Prostate gland (tissue), 2 donors: ENCODE results near the gene EXOSC2. TPM values are rescaled to one million over a fixed set of nuclear protein-coding genes. Genes with fewer than 3 reads are reported as not detected.

Source experiments
- DNase-seq: peaks from one replicate; pipeline ENCODE4 v3.0.0-alpha.2; 2019; ENCODE audit warnings: low spot score
- H3K27ac ChIP-seq, 2 donors: fragments of 200-600 bp; sonication (generic); 2 replicates each; pipeline ENCODE4 v1.5.1; 2017 to 2019
- H3K27me3 ChIP-seq: fragments of 200-600 bp; sonication (generic); replicated peaks from 2 replicates; pipeline ENCODE4 v1.5.1; 2019; ENCODE audit not compliant: insufficient read depth
- H3K36me3 ChIP-seq, 2 donors: fragments of 200-600 bp; sonication (generic); 1 replicate in 1 of 2; 2 replicates in 1 of 2; pipeline versions ENCODE4 v1.5.1 to v1.8.1; 2017 to 2019
- H3K4me1 ChIP-seq: fragments of 200-600 bp; sonication (generic); replicated peaks from 2 replicates; pipeline ENCODE4 v1.5.1; 2019
- H3K4me3 ChIP-seq, 2 donors: fragments of 200-600 bp; sonication (generic); 2 replicates each; pipeline ENCODE4 v1.5.1; 2017 to 2019
- H3K9me3 ChIP-seq: fragments of 200-600 bp; sonication (generic); 2 replicates; pipeline ENCODE4 v1.5.1; 2017
- POLR2A ChIP-seq: fragments of 450-650 bp; IDR thresholded peaks from one replicate; pipeline ENCODE4 v1.6.1; 2016; ENCODE audit warnings: antibody characterized with exemption, mild to moderate bottlenecking
- POLR2AphosphoS5 ChIP-seq: sonication (generic); formaldehyde crosslinking; IDR thresholded peaks from one replicate; pipeline ENCODE4 v1.6.1; 2017; ENCODE audit warnings: antibody characterized with exemption
- WGBS: methylation state at CpG from one replicate; pipeline ENCODE4 v1.1.5; 2018; 5-methylcytosine and 5-hydroxymethylcytosine counted together
- intact Hi-C: fragments of 100-400 bp; cut with DNase I; formaldehyde crosslinking; loops from one replicate; pipeline ENCODE4 v1.14.2; 2022
- total RNA-seq, 2 donors: library from RNA; depleted of rRNA; stranded (reverse); fragments of >200 nt; gene quantifications; one replicate each; pipeline ENCODE4 v1.1.0, GENCODE V29; 2016
- TF ChIP-seq, protein P1 (sequence below), 4 experiments: fragments of 200-600 bp in 2 of 4; fragments of 450-650 bp in 2 of 4; sonication (generic) in 2 of 4; IDR thresholded peaks; 1 replicate in 3 of 4; 2 replicates in 1 of 4; pipeline ENCODE4 v1.5.1; 2016 to 2019; ENCODE audit warnings: antibody characterized with exemption in 4 of 4, mild to moderate bottlenecking in 2 of 4, moderate library complexity in 2 of 4

EXOSC2 gene
- total RNA-seq, 2 donors from 2014 or later = 18.4 to 22.7 TPM

GRCh38 chr9:130743656-130744055 is 50.1 kb downstream of the EXOSC2 start:
- intact Hi-C loops = no loop called here
- TF ChIP-seq, protein P1, sequence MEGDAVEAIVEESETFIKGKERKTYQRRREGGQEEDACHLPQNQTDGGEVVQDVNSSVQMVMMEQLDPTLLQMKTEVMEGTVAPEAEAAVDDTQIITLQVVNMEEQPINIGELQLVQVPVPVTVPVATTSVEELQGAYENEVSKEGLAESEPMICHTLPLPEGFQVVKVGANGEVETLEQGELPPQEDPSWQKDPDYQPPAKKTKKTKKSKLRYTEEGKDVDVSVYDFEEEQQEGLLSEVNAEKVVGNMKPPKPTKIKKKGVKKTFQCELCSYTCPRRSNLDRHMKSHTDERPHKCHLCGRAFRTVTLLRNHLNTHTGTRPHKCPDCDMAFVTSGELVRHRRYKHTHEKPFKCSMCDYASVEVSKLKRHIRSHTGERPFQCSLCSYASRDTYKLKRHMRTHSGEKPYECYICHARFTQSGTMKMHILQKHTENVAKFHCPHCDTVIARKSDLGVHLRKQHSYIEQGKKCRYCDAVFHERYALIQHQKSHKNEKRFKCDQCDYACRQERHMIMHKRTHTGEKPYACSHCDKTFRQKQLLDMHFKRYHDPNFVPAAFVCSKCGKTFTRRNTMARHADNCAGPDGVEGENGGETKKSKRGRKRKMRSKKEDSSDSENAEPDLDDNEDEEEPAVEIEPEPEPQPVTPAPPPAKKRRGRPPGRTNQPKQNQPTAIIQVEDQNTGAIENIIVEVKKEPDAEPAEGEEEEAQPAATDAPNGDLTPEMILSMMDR (IDR thresholded peaks at IDR 0.05) = no peak
- TF ChIP-seq POLR2AphosphoS5 = no peak
- no peak for TF ChIP-seq POLR2A
- Histone ChIP-seq H3K36me3 (no peaks in the 10 kb centered on the region), H3K4me3 (no peak overlapping the region), H3K4me1 (no peaks in the 10 kb centered on the region), H3K9me3 (no peaks in the 10 kb centered on the region), H3K27me3 (no peaks in the 10 kb centered on the region), H3K27ac (no peak overlapping the region)
- WGBS = 83% methylated on average over 4 of the region's 4 CpGs
- DNase-seq = no peak

DNA sequence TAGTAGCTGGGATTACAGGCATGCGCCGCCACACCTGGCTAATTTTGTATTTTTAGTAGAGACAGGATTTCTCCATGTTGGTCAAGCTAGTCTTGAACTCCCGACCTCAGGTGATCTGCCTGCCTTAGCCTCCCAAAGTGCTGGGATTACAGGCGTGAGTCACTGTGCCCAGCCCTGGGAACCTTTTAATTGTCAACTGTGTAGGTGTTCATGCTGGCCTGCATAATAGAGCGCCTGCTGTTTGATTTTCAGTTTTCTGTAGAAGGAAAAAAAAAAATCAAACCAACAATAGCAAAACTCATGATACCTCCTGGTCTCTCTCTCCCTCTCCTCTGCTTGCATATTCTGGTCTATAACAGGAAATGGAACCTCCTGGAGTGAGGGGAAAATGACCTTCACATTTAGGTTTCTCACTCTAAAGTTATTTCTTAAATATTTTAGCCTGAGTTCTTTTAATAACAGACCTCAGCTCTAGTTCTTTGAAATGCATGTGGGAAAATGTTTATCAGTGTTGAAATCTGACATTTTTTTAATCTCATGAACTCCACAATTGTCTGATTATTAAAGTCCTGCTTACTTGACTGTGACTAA is 51.7 kb downstream of the EXOSC2 start:
- 96% methylated on average over 5 of the region's 5 CpGs for WGBS

GRCh38 chr9:130745829-130746228 is 52.2 kb downstream of the EXOSC2 start:
- no peaks in the 10 kb centered on the region for H3K27me3 ChIP-seq
- no peak overlapping the region for H3K4me3 ChIP-seq
- no peak for TF ChIP-seq POLR2AphosphoS5
- TF ChIP-seq, protein P1 (IDR thresholded peaks at IDR 0.05) = no peak
- TF ChIP-seq POLR2A = no peak
- no peaks in the 10 kb centered on the region for H3K4me1 ChIP-seq
- WGBS = 54% methylated on average over 5 of the region's 5 CpGs
- no peaks in the 10 kb centered on the region for H3K36me3 ChIP-seq
- no peak overlapping the region for H3K27ac ChIP-seq
- intact Hi-C loops = no loop called here
- no peaks in the 10 kb centered on the region for H3K9me3 ChIP-seq
- no peak for DNase-seq

More for the DNA sequence above, 51.7 kb downstream of the EXOSC2 start:
- Histone ChIP-seq H3K36me3 (no peaks in the 10 kb centered on the region), H3K27me3 (no peaks in the 10 kb centered on the region), H3K4me1 (no peaks in the 10 kb centered on the region), H3K9me3 (no peaks in the 10 kb centered on the region), H3K4me3 (no peak overlapping the region), H3K27ac (no peak overlapping the region)
- no peak for DNase-seq
- TF ChIP-seq, protein P1 (IDR thresholded peaks at IDR 0.05) = no peak
- TF ChIP-seq POLR2A = no peak
- TF ChIP-seq POLR2AphosphoS5 = no peak
- intact Hi-C loops = no loop called here

DNA sequence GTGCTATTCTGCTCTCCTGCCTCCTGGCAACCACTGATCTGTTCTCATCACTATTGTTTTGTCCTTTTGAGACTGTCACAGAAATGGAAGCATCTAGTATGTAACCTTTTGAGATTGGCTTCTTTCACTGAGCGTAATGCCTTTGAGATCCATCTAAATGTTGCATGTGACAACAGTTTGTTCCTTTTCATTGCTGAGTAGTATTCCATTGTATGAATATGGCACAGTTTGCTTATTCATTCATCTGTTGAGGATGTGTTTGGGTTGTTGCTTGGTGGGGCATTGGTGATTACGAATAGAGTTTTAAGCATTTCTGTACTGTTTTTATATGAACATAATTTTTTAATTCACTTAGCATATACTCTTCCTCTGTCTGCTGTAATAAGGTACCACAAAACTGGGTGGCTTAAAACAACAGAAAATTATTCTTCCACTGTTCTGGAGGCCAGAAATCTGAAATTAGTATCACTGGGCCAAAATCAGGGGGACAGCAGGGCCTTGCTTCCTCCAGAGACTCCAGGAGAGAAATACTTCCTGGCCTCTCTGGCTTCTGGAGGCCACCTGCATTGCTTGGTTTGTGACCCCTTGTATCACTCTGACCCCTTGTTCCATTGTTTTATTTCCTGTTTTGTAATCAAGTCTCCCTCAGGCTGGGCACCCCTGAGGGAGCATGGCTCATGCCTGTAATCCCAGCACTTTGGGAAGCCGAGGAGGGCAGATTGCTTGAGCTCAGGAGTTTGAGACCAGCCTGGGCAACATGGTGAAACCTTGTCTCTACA is 53.0 kb downstream of the EXOSC2 start:
- no peak for DNase-seq
- intact Hi-C loops = no loop called here
- TF ChIP-seq POLR2AphosphoS5 (no peak), POLR2A (no peak)
- TF ChIP-seq, protein P1 (IDR thresholded peaks at IDR 0.05) = no peak
- H3K4me3 ChIP-seq = no peak overlapping the region
- no peaks in the 10 kb centered on the region for H3K36me3 ChIP-seq
- no peaks in the 10 kb centered on the region for H3K9me3 ChIP-seq
- WGBS = 95% methylated on average over 3 of the region's 3 CpGs
- no peaks in the 10 kb centered on the region for H3K27me3 ChIP-seq
- H3K27ac ChIP-seq = no peak overlapping the region
- no peaks in the 10 kb centered on the region for H3K4me1 ChIP-seq
